Measurements from ENCODE around the gene SHKBP1. TPM values are rescaled to one million over a fixed set of nuclear protein-coding genes. Genes with fewer than 3 reads are reported as not detected.
A peak's percentile ranks its signal among the peaks of the same experiment; 100 is the strongest.

The SHKBP1 gene
- total RNA-seq, 5 donors from 2014 or later (not counting 1 experiment from before 2014, with no cell fraction given): 117 to 153 (median 142) TPM

GRCh38 chr19:40565355-40565754 is 11.3 kb upstream of the SHKBP1 start:
- Histone ChIP-seq H3K36me3 (ENCODE audit: control insufficient read depth in 2 of 2, extremely low read depth in 1 of 2, insufficient read depth in 1 of 2, low read length in 1 of 2) (no peaks in the 10 kb centered on the region), H3K27me3 (replicated peaks in 1 of 2; ENCODE audit: control insufficient read depth in 2 of 2, extremely low read depth in 1 of 2, insufficient read depth in 2 of 2, low read length in 1 of 2) (peaks cover 8 to 81% of the 10 kb centered on the region in 2 experiments), H3K27ac (ENCODE audit: low read length) (no peak overlapping the region), H3K4me3 (ENCODE audit: control insufficient read depth in 1 of 2, extremely low read depth in 1 of 2, low read length in 1 of 2) (no peak overlapping the region), H3K9me3 (no peaks in the 10 kb centered on the region), H3K4me1 (ENCODE audit: control insufficient read depth in 1 of 2, extremely low read depth in 1 of 2, insufficient read depth in 2 of 2, low read length in 2 of 2) (peaks cover 0 to 21% of the 10 kb centered on the region in 2 experiments)
- no peaks in the 10 kb centered on the region for H3K9me3 Mint-ChIP-seq
- peaks cover 21 to 53% of the 10 kb centered on the region in 2 donors for H3K27me3 Mint-ChIP-seq
- no peak overlapping the region for H3K27ac Mint-ChIP-seq
- H3K36me3 Mint-ChIP-seq: no peaks in the 10 kb centered on the region
- no peak for DNase-seq
- ATAC-seq (replicated peaks in 1 of 4): no peak
- H3K4me3 Mint-ChIP-seq: no peak overlapping the region
- CTCF ChIA-PET: interaction anchor here in 1 of 2 donors (0.5 kb wide), 1 partner anchor 23 kb away, joined by 3 read pairs; no protein-coding TSS in a partner anchor
- 100% methylated on average over 1 of the region's 7 CpGs for WGBS (ENCODE audit: insufficient coverage)
- POLR2A ChIA-PET: no interaction called here
- peaks cover 7 to 14% (median 12%) of the 10 kb centered on the region in 3 donors for H3K4me1 Mint-ChIP-seq

GRCh38 chr19:40565910-40566495 is 10.7 kb upstream of the SHKBP1 start:
- Histone ChIP-seq H3K9me3 (no peaks in the 10 kb centered on the region), H3K4me1 (ENCODE audit: control insufficient read depth in 1 of 2, extremely low read depth in 1 of 2, insufficient read depth in 2 of 2, low read length in 2 of 2) (peaks cover 0 to 26% of the 10 kb centered on the region in 2 experiments), H3K36me3 (ENCODE audit: control insufficient read depth in 2 of 2, extremely low read depth in 1 of 2, insufficient read depth in 1 of 2, low read length in 1 of 2) (no peaks in the 10 kb centered on the region), H3K27ac (ENCODE audit: low read length) (no peak overlapping the region), H3K27me3 (replicated peaks in 1 of 2; ENCODE audit: control insufficient read depth in 2 of 2, extremely low read depth in 1 of 2, insufficient read depth in 2 of 2, low read length in 1 of 2) (peaks cover 8 to 75% of the 10 kb centered on the region in 2 experiments), H3K4me3 (ENCODE audit: control insufficient read depth in 1 of 2, extremely low read depth in 1 of 2, low read length in 1 of 2) (no peak overlapping the region)
- no peaks in the 10 kb centered on the region for H3K36me3 Mint-ChIP-seq
- no peaks in the 10 kb centered on the region for H3K9me3 Mint-ChIP-seq
- DNase-seq (no peak), ATAC-seq (replicated peaks in 1 of 4) (no peak)
- 76% methylated on average over 3 of the region's 14 CpGs for WGBS (ENCODE audit: insufficient coverage)
- peaks cover 12 to 20% (median 17%) of the 10 kb centered on the region in 3 donors for H3K4me1 Mint-ChIP-seq
- H3K4me3 Mint-ChIP-seq: peak overlapping the region in 1 of 3 donors; percentile 10
- ChIA-PET POLR2A (no interaction called here), CTCF (interaction anchor here in 1 of 2 donors (0.5 kb wide), 1 partner anchor 23 kb away, joined by 3 read pairs; no protein-coding TSS in a partner anchor)
- no peak overlapping the region for H3K27ac Mint-ChIP-seq
- peaks cover 21 to 50% of the 10 kb centered on the region in 2 donors for H3K27me3 Mint-ChIP-seq

GRCh38 chr19:40567040-40567749 is 9.5 kb upstream of the SHKBP1 start:
- H3K27me3 Mint-ChIP-seq: peaks cover 15 to 43% of the 10 kb centered on the region in 2 donors

GRCh38 chr19:40567750-40568494 is 8.8 kb upstream of the SHKBP1 start:
- CTCF ChIA-PET: no interaction called here
- Mint-ChIP-seq H3K4me3 (peak overlapping the region in 2 of 3 donors; percentile 2 to 31), H3K36me3 (no peaks in the 10 kb centered on the region), H3K27me3 (peaks cover 15 to 43% of the 10 kb centered on the region in 2 donors), H3K4me1 (peaks cover 11 to 20% (median 12%) of the 10 kb centered on the region in 3 donors), H3K27ac (no peak overlapping the region), H3K9me3 (no peaks in the 10 kb centered on the region)
- Histone ChIP-seq H3K4me3 (ENCODE audit: control insufficient read depth in 1 of 2, extremely low read depth in 1 of 2, low read length in 1 of 2) (peak overlapping the region in 1 of 2 donors; percentile 11), H3K27ac (ENCODE audit: low read length) (no peak overlapping the region), H3K9me3 (no peaks in the 10 kb centered on the region), H3K36me3 (ENCODE audit: control insufficient read depth in 2 of 2, extremely low read depth in 1 of 2, insufficient read depth in 1 of 2, low read length in 1 of 2) (no peaks in the 10 kb centered on the region), H3K4me1 (ENCODE audit: control insufficient read depth in 1 of 2, extremely low read depth in 1 of 2, insufficient read depth in 2 of 2, low read length in 2 of 2) (peaks cover 0 to 28% of the 10 kb centered on the region in 2 experiments), H3K27me3 (replicated peaks in 1 of 2; ENCODE audit: control insufficient read depth in 2 of 2, extremely low read depth in 1 of 2, insufficient read depth in 2 of 2, low read length in 1 of 2) (peaks cover 8 to 61% of the 10 kb centered on the region in 2 experiments)
- 11% methylated on average over 65 of the region's 70 CpGs for WGBS (ENCODE audit: insufficient coverage)
- POLR2A ChIA-PET: no interaction called here
- DNase-seq: no peak
- no peak for ATAC-seq (replicated peaks in 1 of 4)

More at GRCh38 chr19:40567040-40567749, 9.5 kb upstream of the SHKBP1 start:
- H3K4me1 Mint-ChIP-seq: peaks cover 11 to 20% (median 12%) of the 10 kb centered on the region in 3 donors
- Histone ChIP-seq H3K4me1 (ENCODE audit: control insufficient read depth in 1 of 2, extremely low read depth in 1 of 2, insufficient read depth in 2 of 2, low read length in 2 of 2) (peaks cover 0 to 28% of the 10 kb centered on the region in 2 experiments), H3K4me3 (ENCODE audit: control insufficient read depth in 1 of 2, extremely low read depth in 1 of 2, low read length in 1 of 2) (peak overlapping the region in 1 of 2 donors; percentile 11), H3K27me3 (replicated peaks in 1 of 2; ENCODE audit: control insufficient read depth in 2 of 2, extremely low read depth in 1 of 2, insufficient read depth in 2 of 2, low read length in 1 of 2) (peaks cover 8 to 66% of the 10 kb centered on the region in 2 experiments), H3K36me3 (ENCODE audit: control insufficient read depth in 2 of 2, extremely low read depth in 1 of 2, insufficient read depth in 1 of 2, low read length in 1 of 2) (no peaks in the 10 kb centered on the region), H3K27ac (ENCODE audit: low read length) (no peak overlapping the region), H3K9me3 (no peaks in the 10 kb centered on the region)
- CTCF ChIA-PET: no interaction called here
- POLR2A ChIA-PET: interaction anchor here in 1 of 2 donors (0.6 kb wide), 2 partner anchors 308 to 477 kb away, joined by 3 read pairs; no protein-coding TSS in a partner anchor
- DNase-seq: no peak
- no peaks in the 10 kb centered on the region for H3K9me3 Mint-ChIP-seq
- 13% methylated on average over 13 of the region's 20 CpGs for whole genome bisulfite sequencing (ENCODE audit: insufficient coverage)
- peak overlapping the region in 2 of 3 donors; percentile 21 to 31 for H3K4me3 Mint-ChIP-seq
- H3K36me3 Mint-ChIP-seq: no peaks in the 10 kb centered on the region
- H3K27ac Mint-ChIP-seq: no peak overlapping the region
- ATAC-seq (replicated peaks in 1 of 4): no peak

- ATAC-seq (replicated peaks in 1 of 4): peak; percentile 86 to 90 (median 88)
- Mint-ChIP-seq H3K9me3 (no peaks in the 10 kb centered on the region), H3K4me1 (peaks cover 12 to 23% (median 13%) of the 10 kb centered on the region in 3 donors), H3K36me3 (no peaks in the 10 kb centered on the region), H3K27ac (peak overlapping the region; percentile 77 to 83), H3K27me3 (peaks cover 3 to 23% of the 10 kb centered on the region in 2 donors), H3K4me3 (peak overlapping the region; percentile 53 to 69 (median 68))
- peak overlapping the region in 1 of 2 donors; percentile 36 for H3K4me3 ChIP-seq (ENCODE audit: control insufficient read depth in 1 of 2, extremely low read depth in 1 of 2, low read length in 1 of 2)
- ChIA-PET POLR2A (interaction anchor here (0.5 to 0.7 kb wide), 7 partner anchors 25 to 570 kb away, joined by 3 to 15 read pairs (median 3); no protein-coding TSS in a partner anchor), CTCF (interaction anchor here (0.5 to 2.0 kb wide), 14 partner anchors 9 to 880 kb away, joined by 3 to 28 read pairs (median 6); partner anchors contain the start of genes C19orf47 (in 1 of the 2), LTBP4 (in 1 of the 2), PLD3 (in 1 of the 2) and RAB4B (in 1 of the 2))
- peaks cover 8 to 39% of the 10 kb centered on the region in 2 experiments for H3K27me3 ChIP-seq (replicated peaks in 1 of 2; ENCODE audit: control insufficient read depth in 2 of 2, extremely low read depth in 1 of 2, insufficient read depth in 2 of 2, low read length in 1 of 2)
- H3K9me3 ChIP-seq: no peaks in the 10 kb centered on the region
- no peak overlapping the region for H3K27ac ChIP-seq (ENCODE audit: low read length)
- DNase-seq: peak; percentile 85 to 100 (median 95)
- H3K4me1 ChIP-seq (ENCODE audit: control insufficient read depth in 1 of 2, extremely low read depth in 1 of 2, insufficient read depth in 2 of 2, low read length in 2 of 2): peaks cover 0 to 28% of the 10 kb centered on the region in 2 experiments
- WGBS (ENCODE audit: insufficient coverage): 4% methylated on average over 36 of the region's 53 CpGs
- no peaks in the 10 kb centered on the region for H3K36me3 ChIP-seq (ENCODE audit: control insufficient read depth in 2 of 2, extremely low read depth in 1 of 2, insufficient read depth in 1 of 2, low read length in 1 of 2)
Observed at GRCh38 chr19:40570313-40571004, 6.2 kb upstream of the SHKBP1 start.

Data from T-cell (primary cell).